WTC11 (cell line): Measurements from ENCODE around the gene CBFB.

Source experiments
- GABPB1 ChIP-seq: sonication (generic); formaldehyde crosslinking; IDR thresholded peaks from 2 replicates; pipeline ENCODE4 v1.8.1; 2023; ENCODE audit warnings: mild to moderate bottlenecking, missing genetic modification reagents
- GRHL2 ChIP-seq: fragments of 250-450 bp; sonication (Bioruptor Pico); IDR thresholded peaks from 2 replicates; pipeline ENCODE4 v1.8.0; 2022; ENCODE audit warnings: mild to moderate bottlenecking, moderate library complexity; ENCODE audit not compliant: insufficient replicate concordance, severe bottlenecking
- NR1H2 ChIP-seq: sonication (generic); formaldehyde crosslinking; IDR thresholded peaks from 2 replicates; pipeline ENCODE4 v1.9.0; 2021; ENCODE audit warnings: mild to moderate bottlenecking, moderate library complexity, missing genetic modification reagents
- ZNF232 ChIP-seq: sonication (generic); formaldehyde crosslinking; IDR thresholded peaks from 2 replicates; pipeline ENCODE4 v1.8.0; 2022; ENCODE audit warnings: mild to moderate bottlenecking, missing genetic modification reagents
- TF ChIP-seq, protein P1 (sequence below): fragments of 200-600 bp; IDR thresholded peaks from 2 replicates; pipeline ENCODE4 v1.8.0; 2022; ENCODE audit warnings: antibody characterized with exemption
- TF ChIP-seq, protein P2 (sequence below): sonication (generic); formaldehyde crosslinking; IDR thresholded peaks from 2 replicates; pipeline ENCODE4 v1.8.1; 2022; ENCODE audit warnings: missing genetic modification reagents, borderline replicate concordance

DNA sequence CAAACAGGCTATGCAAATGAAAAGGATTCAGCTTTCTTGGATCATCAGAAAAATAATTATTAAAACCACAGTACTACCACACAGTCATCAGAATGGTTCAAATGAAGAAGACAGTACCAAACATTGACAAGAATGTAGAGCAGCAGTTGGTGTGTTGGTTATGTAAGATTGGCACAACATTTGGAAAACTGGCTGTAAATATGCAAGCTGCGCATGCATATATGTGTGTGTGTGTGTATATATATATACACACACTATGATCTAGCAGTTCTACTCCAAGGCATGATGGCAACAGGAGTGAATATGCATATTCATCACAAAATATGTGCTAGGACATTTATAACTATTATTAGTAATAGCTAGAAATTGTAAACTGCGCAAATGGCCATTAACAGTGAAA, 46.4 kb downstream of the CBFB start:
- TF ChIP-seq ZNF232 (no peak), GRHL2 (CRISPR knock-in tag) (no peak), GABPB1 (CRISPR knock-in tag) (no peak), NR1H2 (CRISPR knock-in tag) (no peak)
- TF ChIP-seq, protein P1, sequence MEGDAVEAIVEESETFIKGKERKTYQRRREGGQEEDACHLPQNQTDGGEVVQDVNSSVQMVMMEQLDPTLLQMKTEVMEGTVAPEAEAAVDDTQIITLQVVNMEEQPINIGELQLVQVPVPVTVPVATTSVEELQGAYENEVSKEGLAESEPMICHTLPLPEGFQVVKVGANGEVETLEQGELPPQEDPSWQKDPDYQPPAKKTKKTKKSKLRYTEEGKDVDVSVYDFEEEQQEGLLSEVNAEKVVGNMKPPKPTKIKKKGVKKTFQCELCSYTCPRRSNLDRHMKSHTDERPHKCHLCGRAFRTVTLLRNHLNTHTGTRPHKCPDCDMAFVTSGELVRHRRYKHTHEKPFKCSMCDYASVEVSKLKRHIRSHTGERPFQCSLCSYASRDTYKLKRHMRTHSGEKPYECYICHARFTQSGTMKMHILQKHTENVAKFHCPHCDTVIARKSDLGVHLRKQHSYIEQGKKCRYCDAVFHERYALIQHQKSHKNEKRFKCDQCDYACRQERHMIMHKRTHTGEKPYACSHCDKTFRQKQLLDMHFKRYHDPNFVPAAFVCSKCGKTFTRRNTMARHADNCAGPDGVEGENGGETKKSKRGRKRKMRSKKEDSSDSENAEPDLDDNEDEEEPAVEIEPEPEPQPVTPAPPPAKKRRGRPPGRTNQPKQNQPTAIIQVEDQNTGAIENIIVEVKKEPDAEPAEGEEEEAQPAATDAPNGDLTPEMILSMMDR: no peak
- TF ChIP-seq, protein P2, sequence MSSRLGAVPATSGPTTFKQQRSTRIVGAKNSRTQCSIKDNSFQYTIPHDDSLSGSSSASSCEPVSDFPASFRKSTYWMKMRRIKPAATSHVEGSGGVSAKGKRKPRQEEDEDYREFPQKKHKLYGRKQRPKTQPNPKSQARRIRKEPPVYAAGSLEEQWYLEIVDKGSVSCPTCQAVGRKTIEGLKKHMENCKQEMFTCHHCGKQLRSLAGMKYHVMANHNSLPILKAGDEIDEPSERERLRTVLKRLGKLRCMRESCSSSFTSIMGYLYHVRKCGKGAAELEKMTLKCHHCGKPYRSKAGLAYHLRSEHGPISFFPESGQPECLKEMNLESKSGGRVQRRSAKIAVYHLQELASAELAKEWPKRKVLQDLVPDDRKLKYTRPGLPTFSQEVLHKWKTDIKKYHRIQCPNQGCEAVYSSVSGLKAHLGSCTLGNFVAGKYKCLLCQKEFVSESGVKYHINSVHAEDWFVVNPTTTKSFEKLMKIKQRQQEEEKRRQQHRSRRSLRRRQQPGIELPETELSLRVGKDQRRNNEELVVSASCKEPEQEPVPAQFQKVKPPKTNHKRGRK: no peak
